ENCODE data around the gene MINDY4.

GRCh38 chr7:30905078-30906012 is 134.1 kb downstream of the MINDY4 start:
- TF ChIP-seq, protein P1, sequence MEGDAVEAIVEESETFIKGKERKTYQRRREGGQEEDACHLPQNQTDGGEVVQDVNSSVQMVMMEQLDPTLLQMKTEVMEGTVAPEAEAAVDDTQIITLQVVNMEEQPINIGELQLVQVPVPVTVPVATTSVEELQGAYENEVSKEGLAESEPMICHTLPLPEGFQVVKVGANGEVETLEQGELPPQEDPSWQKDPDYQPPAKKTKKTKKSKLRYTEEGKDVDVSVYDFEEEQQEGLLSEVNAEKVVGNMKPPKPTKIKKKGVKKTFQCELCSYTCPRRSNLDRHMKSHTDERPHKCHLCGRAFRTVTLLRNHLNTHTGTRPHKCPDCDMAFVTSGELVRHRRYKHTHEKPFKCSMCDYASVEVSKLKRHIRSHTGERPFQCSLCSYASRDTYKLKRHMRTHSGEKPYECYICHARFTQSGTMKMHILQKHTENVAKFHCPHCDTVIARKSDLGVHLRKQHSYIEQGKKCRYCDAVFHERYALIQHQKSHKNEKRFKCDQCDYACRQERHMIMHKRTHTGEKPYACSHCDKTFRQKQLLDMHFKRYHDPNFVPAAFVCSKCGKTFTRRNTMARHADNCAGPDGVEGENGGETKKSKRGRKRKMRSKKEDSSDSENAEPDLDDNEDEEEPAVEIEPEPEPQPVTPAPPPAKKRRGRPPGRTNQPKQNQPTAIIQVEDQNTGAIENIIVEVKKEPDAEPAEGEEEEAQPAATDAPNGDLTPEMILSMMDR (conservative IDR thresholded peaks at IDR 0.05; ENCODE audit: low read depth, low read length): no peak
- no peak for TF ChIP-seq EZH2 (IDR thresholded peaks at IDR 0.05; ENCODE audit: low read length, unreplicated experiment)
- TF ChIP-seq EZH2phosphoT487 (IDR thresholded peaks at IDR 0.05; ENCODE audit: borderline replicate concordance, low read length): no peak

All from PC-3 (cell line).